Ishikawa (cell line): ENCODE results near the gene FUBP1.
A peak's percentile ranks its signal among the peaks of the same experiment; 100 is the strongest.

Source experiments
- CEBPB ChIP-seq: IDR thresholded peaks from 2 replicates; pipeline ENCODE4 v1.6.1; 2012
- CREB1 ChIP-seq: IDR thresholded peaks from 2 replicates; pipeline ENCODE4 v1.6.1; 2012; ENCODE audit warnings: low read depth
- EGR1 ChIP-seq: IDR thresholded peaks from 2 replicates; pipeline ENCODE4 v1.6.1; 2012
- EP300 ChIP-seq: IDR thresholded peaks from 2 replicates; pipeline ENCODE4 v1.6.1; 2012; ENCODE audit warnings: borderline replicate concordance
- FOXM1 ChIP-seq: IDR thresholded peaks from 2 replicates; pipeline ENCODE4 v1.6.1; 2012; ENCODE audit warnings: low read depth, borderline replicate concordance
- MAX ChIP-seq: IDR thresholded peaks from 2 replicates; pipeline ENCODE4 v1.6.1; 2012
- NFIC ChIP-seq: IDR thresholded peaks from 2 replicates; pipeline ENCODE4 v1.6.1; 2012
- RAD21 ChIP-seq: IDR thresholded peaks from 2 replicates; pipeline ENCODE4 v1.6.1; 2012; ENCODE audit warnings: low read depth
- REST ChIP-seq: IDR thresholded peaks from 2 replicates; pipeline ENCODE4 v1.6.1; 2012; ENCODE audit warnings: low read depth, mild to moderate bottlenecking
- TAF1 ChIP-seq: IDR thresholded peaks from 2 replicates; pipeline ENCODE4 v1.6.1; 2012; ENCODE audit warnings: low read depth, mild to moderate bottlenecking
- TCF12 ChIP-seq: IDR thresholded peaks from 2 replicates; pipeline ENCODE4 v1.6.1; 2012; ENCODE audit warnings: low read depth
- TEAD4 ChIP-seq: IDR thresholded peaks from 2 replicates; pipeline ENCODE4 v1.6.1; 2012
- USF1 ChIP-seq: IDR thresholded peaks from 2 replicates; pipeline ENCODE4 v1.6.1; 2012
- YY1 ChIP-seq: IDR thresholded peaks from 2 replicates; pipeline ENCODE4 v1.6.1; 2012; ENCODE audit warnings: low read depth
- ZBTB7A ChIP-seq: IDR thresholded peaks from 2 replicates; pipeline ENCODE4 v1.6.1; 2012; ENCODE audit warnings: low read depth

FUBP1 gene

GRCh38 chr1:77984629-77985028 is 5.8 kb upstream of the FUBP1 start:
- TF ChIP-seq CEBPB = no peak
- no peak for TF ChIP-seq REST
- TF ChIP-seq YY1 = no peak
- no peak for TF ChIP-seq TCF12
- no peak for TF ChIP-seq RAD21
- no peak for TF ChIP-seq EP300
- TF ChIP-seq TAF1 = no peak
- no peak for TF ChIP-seq EGR1
- no peak for TF ChIP-seq CREB1

GRCh38 chr1:77983997-77984355 is 5.1 kb upstream of the FUBP1 start:
- TF ChIP-seq NFIC = no peak
- no peak for TF ChIP-seq TEAD4

- TF ChIP-seq YY1 = peak; percentile 82
- peak; percentile 61; the same call in 1 of the 2 replicates for TF ChIP-seq MAX
- 0 out of 2 replicates have a peak, but pooled peaks have one; percentile 2 for TF ChIP-seq TCF12
- TF ChIP-seq CEBPB = no peak
These were observed 441 bp downstream of the FUBP1 start for GRCh38 chr1:77978293-77978968.

- TF ChIP-seq CEBPB = no peak
- TF ChIP-seq TEAD4 = no peak
- no peak for TF ChIP-seq EP300
- TF ChIP-seq YY1 = no peak
- no peak for TF ChIP-seq RAD21
- no peak for TF ChIP-seq NFIC
- TF ChIP-seq ZBTB7A = no peak
- TF ChIP-seq REST = no peak
- TF ChIP-seq FOXM1 = no peak; the same call in 1 of the 2 replicates
- TF ChIP-seq CREB1 = no peak
- TF ChIP-seq EGR1 = no peak
- TF ChIP-seq TCF12 = no peak
- no peak for TF ChIP-seq MAX
- TF ChIP-seq USF1 = no peak
- no peak for TF ChIP-seq TAF1
These were observed 931 bp downstream of the FUBP1 start for GRCh38 chr1:77977989-77978292.

- TF ChIP-seq EGR1 (no peak), TAF1 (no peak), FOXM1 (no peak), USF1 (no peak), NFIC (no peak), TCF12 (no peak), TEAD4 (no peak), MAX (no peak), RAD21 (no peak), EP300 (no peak), CEBPB (no peak), YY1 (no peak), REST (no peak), CREB1 (no peak), ZBTB7A (no peak)
These were observed 2.3 kb downstream of the FUBP1 start for GRCh38 chr1:77976433-77977076.
